ENCODE measurements around the gene SIGLEC8.

DNA sequence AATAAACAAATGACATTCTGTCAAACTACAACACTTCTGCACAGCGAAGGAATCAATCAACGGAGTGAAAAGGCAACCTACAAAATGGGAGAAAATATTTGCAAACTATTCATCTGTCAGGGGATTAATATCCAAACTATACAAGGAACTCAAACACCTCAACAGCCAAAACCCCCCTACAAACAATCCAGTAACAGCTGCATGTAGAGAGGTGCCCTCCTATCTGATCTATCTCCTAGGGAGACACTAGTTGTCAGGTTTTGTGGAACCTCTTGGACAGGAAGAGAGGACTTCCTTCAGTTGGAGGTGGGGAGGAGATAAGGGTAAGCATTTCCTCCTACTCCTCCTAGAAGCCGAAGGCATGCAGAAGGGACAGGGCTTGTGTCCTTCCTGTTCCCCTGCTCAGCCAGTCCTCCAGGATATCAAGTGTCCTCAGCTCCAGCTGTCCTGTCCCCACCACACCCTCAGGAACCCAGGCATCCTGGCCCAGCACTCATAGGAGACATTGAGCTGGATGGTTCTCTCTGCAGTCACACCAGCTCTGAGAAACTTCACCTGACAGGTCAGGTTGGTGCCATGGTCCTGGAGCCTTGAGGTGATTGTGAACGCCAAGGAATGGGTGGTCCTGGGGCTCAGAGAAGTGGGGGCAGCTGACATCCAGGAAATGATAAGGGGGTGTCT, 9.8 kb upstream of the SIGLEC8 start:
- TF ChIP-seq TARDBP (IDR thresholded peaks at IDR 0.05) (no peak), L3MBTL2 (conservative IDR thresholded peaks at IDR 0.05) (no peak), SP1 (IDR thresholded peaks at IDR 0.05) (no peak), SUZ12 (IDR thresholded peaks at IDR 0.05) (no peak), FOXA1 (IDR thresholded peaks at IDR 0.05) (no peak), FOXK2 (IDR thresholded peaks at IDR 0.05) (no peak), LEF1 (IDR thresholded peaks at IDR 0.05; ENCODE audit: borderline replicate concordance) (no peak), BHLHE40 (IDR thresholded peaks at IDR 0.05; ENCODE audit: borderline replicate concordance) (no peak), HDGF (IDR thresholded peaks at IDR 0.05; ENCODE audit: borderline replicate concordance) (no peak), CTBP1 (IDR thresholded peaks at IDR 0.05; ENCODE audit: borderline replicate concordance) (no peak), NFRKB (IDR thresholded peaks at IDR 0.05) (no peak), ARNT (IDR thresholded peaks at IDR 0.05) (no peak), FOXM1 (IDR thresholded peaks at IDR 0.05; ENCODE audit: borderline replicate concordance) (no peak)
- TF ChIP-seq, protein P1, sequence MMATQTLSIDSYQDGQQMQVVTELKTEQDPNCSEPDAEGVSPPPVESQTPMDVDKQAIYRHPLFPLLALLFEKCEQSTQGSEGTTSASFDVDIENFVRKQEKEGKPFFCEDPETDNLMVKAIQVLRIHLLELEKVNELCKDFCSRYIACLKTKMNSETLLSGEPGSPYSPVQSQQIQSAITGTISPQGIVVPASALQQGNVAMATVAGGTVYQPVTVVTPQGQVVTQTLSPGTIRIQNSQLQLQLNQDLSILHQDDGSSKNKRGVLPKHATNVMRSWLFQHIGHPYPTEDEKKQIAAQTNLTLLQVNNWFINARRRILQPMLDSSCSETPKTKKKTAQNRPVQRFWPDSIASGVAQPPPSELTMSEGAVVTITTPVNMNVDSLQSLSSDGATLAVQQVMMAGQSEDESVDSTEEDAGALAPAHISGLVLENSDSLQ (IDR thresholded peaks at IDR 0.05), result no peak
